Esophagus squamous epithelium (tissue), 5 donors: ENCODE measurements around the gene SMCO3. TPM values are rescaled to one million over a fixed set of nuclear protein-coding genes. Genes with fewer than 3 reads are reported as not detected.

Source experiments
- DNase-seq: peaks from one replicate; lab custom pipeline; 2025; lab: John Stamatoyannopoulos, UW
- H3K27ac ChIP-seq, 4 donors: fragments of 200-600 bp; sonication (generic); one replicate each; pipeline ENCODE4 v1.5.1; 2016 to 2019; ENCODE audit warnings: mild to moderate bottlenecking in 1 of 4
- H3K27me3 ChIP-seq, 4 donors: fragments of 200-600 bp; sonication (generic); 1 replicate in 3 of 4; 2 replicates in 1 of 4; pipeline versions ENCODE4 v1.5.1 to v1.6.0; 2017 to 2021; ENCODE audit warnings: antibody characterized with exemption in 1 of 4
- H3K36me3 ChIP-seq, 3 donors: fragments of 200-600 bp; sonication (generic); one replicate each; pipeline ENCODE4 v1.5.1; 2016 to 2019
- H3K4me1 ChIP-seq, 3 donors: fragments of 200-600 bp; sonication (generic); one replicate each; pipeline ENCODE4 v1.5.1; 2017 to 2019
- H3K4me3 ChIP-seq, 4 donors: fragments of 200-600 bp; sonication (generic); 1 replicate in 3 of 4; 2 replicates in 1 of 4; pipeline ENCODE4 v1.5.1; 2016 to 2019; ENCODE audit warnings: mild to moderate bottlenecking in 2 of 4, moderate library complexity in 1 of 4
- H3K9me3 ChIP-seq, 3 donors: fragments of 200-600 bp; sonication (generic); one replicate each; pipeline ENCODE4 v1.5.1; 2016 to 2019
- POLR2A ChIP-seq, 4 donors: fragments of 450-650 bp; IDR thresholded peaks; one replicate each; pipeline ENCODE4 v1.6.1; 2017; ENCODE audit warnings: antibody characterized with exemption in 4 of 4, mild to moderate bottlenecking in 4 of 4, moderate library complexity in 3 of 4
- WGBS, 2 donors: methylation state at CpG; one replicate each; pipeline ENCODE4 v1.1.5; 2018; 5-methylcytosine and 5-hydroxymethylcytosine counted together
- intact Hi-C: fragments of 100-400 bp; cut with DNase I; formaldehyde crosslinking; loops from one replicate; pipeline ENCODE4 v1.15.0; 2022
- total RNA-seq, 4 donors: library from RNA; depleted of rRNA; stranded (reverse); fragments of >200 nt; gene quantifications; one replicate each; pipeline ENCODE4 v1.1.0, GENCODE V29; 2016
- TF ChIP-seq, protein P1 (sequence below), 6 experiments: fragments of 450-650 bp in 4 of 6; fragments of 200-600 bp in 2 of 6; sonication (generic) in 2 of 6; IDR thresholded peaks; one replicate each; pipeline ENCODE4 v1.5.1; 2016 to 2019; ENCODE audit warnings: antibody characterized with exemption in 6 of 6, mild to moderate bottlenecking in 4 of 6, moderate library complexity in 4 of 6
- donor health status: DM: yes; HTN: yes; CAD: no.

Gene SMCO3
- total RNA-seq, 4 donors from 2014 or later = 0.50 TPM; not detected in 3

GRCh38 chr12:14803830-14804160 is 10.2 kb downstream of the SMCO3 start:
- no peaks in the 10 kb centered on the region for H3K9me3 ChIP-seq
- intact Hi-C loops = no loop called here
- H3K4me1 ChIP-seq = peaks cover 4 to 38% (median 11%) of the 10 kb centered on the region in 3 donors
- 0% methylated on average over 12 of the region's 12 CpGs for WGBS, 2 donors
- peak overlapping the region; percentile 68 to 95 (median 88) for H3K4me3 ChIP-seq
- H3K36me3 ChIP-seq = peaks cover 0 to 11% (median 5%) of the 10 kb centered on the region in 3 donors
- DNase-seq = no peak
- TF ChIP-seq POLR2A (IDR thresholded peaks at IDR 0.05) = no peak
- TF ChIP-seq, protein P1, sequence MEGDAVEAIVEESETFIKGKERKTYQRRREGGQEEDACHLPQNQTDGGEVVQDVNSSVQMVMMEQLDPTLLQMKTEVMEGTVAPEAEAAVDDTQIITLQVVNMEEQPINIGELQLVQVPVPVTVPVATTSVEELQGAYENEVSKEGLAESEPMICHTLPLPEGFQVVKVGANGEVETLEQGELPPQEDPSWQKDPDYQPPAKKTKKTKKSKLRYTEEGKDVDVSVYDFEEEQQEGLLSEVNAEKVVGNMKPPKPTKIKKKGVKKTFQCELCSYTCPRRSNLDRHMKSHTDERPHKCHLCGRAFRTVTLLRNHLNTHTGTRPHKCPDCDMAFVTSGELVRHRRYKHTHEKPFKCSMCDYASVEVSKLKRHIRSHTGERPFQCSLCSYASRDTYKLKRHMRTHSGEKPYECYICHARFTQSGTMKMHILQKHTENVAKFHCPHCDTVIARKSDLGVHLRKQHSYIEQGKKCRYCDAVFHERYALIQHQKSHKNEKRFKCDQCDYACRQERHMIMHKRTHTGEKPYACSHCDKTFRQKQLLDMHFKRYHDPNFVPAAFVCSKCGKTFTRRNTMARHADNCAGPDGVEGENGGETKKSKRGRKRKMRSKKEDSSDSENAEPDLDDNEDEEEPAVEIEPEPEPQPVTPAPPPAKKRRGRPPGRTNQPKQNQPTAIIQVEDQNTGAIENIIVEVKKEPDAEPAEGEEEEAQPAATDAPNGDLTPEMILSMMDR (IDR thresholded peaks at IDR 0.05) = no peak
- H3K27ac ChIP-seq = peak overlapping the region; percentile 87 to 98 (median 96)
- H3K27me3 ChIP-seq = no peaks in the 10 kb centered on the region

GRCh38 chr12:14803011-14803829 is 10.8 kb downstream of the SMCO3 start, which contains the start of the genes C12orf60 and WBP11:
TSS of gene C12orf60 (plus strand) at chr12:14803670. CDS start at chr12:14822936, 19,266 bp downstream.
TSS of gene WBP11 (minus strand) at chr12:14803478. CDS start at chr12:14801383, 2,095 bp downstream.
- intact Hi-C loops = no loop called here
- TF ChIP-seq, protein P1 (IDR thresholded peaks at IDR 0.05) = no peak
- TF ChIP-seq POLR2A (IDR thresholded peaks at IDR 0.05) = peak in 2 of 4 donors; percentile 43 to 78
- H3K36me3 ChIP-seq = peaks cover 0 to 17% (median 8%) of the 10 kb centered on the region in 3 donors
- peak within 1 kb of the TSS; percentile 87 to 98 (median 96) for H3K27ac ChIP-seq
- peak within 1 kb of the TSS; percentile 68 to 95 (median 88) for H3K4me3 ChIP-seq
- H3K27me3 ChIP-seq = no peaks in the 10 kb centered on the region
- DNase-seq = peak; percentile 82
- WGBS, 2 donors = 0 to 1% methylated on average over 31 to 34 of the region's 50 CpGs
- H3K9me3 ChIP-seq = no peaks in the 10 kb centered on the region
- H3K4me1 ChIP-seq = peaks cover 4 to 38% (median 11%) of the 10 kb centered on the region in 3 donors

GRCh38 chr12:14802721-14803010 is 11.3 kb downstream of the SMCO3 start:
- peak overlapping the region; percentile 87 to 98 (median 96) for H3K27ac ChIP-seq
- 0% methylated on average over 5 of the region's 7 CpGs for WGBS, 2 donors
- H3K36me3 ChIP-seq = peaks cover 0 to 22% (median 14%) of the 10 kb centered on the region in 3 donors
- peaks cover 4 to 38% (median 11%) of the 10 kb centered on the region in 3 donors for H3K4me1 ChIP-seq
- H3K27me3 ChIP-seq = no peaks in the 10 kb centered on the region
- intact Hi-C loops = no loop called here
- DNase-seq = no peak
- no peaks in the 10 kb centered on the region for H3K9me3 ChIP-seq
- peak overlapping the region; percentile 68 to 95 (median 88) for H3K4me3 ChIP-seq
- no peak for TF ChIP-seq POLR2A (IDR thresholded peaks at IDR 0.05)
- TF ChIP-seq, protein P1 (IDR thresholded peaks at IDR 0.05) = no peak

DNA sequence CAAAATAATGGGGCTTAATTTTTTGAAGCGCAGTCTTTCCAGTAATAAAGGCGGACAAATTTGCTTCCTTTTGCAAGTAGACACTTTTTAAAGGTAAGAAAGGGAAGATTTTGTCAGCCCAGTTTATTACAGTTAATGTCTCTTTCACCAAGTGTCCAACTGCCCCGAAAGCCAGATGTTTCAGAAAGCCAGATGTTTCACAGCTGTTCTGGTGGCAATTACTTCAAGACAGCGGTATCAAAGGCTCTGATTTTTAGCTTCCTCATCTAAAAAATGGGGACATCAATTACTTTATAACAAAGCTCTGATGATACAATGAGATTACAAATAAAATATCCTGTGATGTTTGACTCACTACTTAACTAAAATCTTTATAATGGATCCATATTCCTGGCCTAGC is 11.7 kb downstream of the SMCO3 start:
- H3K9me3 ChIP-seq = no peaks in the 10 kb centered on the region
- no peak for DNase-seq
- WGBS, 2 donors = 63 to 66% methylated on average over 4 of the region's 4 CpGs
- H3K27ac ChIP-seq = peak overlapping the region in 2 of 4 donors; percentile 96
- peaks cover 0 to 26% (median 16%) of the 10 kb centered on the region in 3 donors for H3K36me3 ChIP-seq
- intact Hi-C loops = no loop called here
- H3K27me3 ChIP-seq = no peaks in the 10 kb centered on the region
- TF ChIP-seq, protein P1 (IDR thresholded peaks at IDR 0.05) = no peak
- no peak for TF ChIP-seq POLR2A (IDR thresholded peaks at IDR 0.05)
- H3K4me3 ChIP-seq = peak overlapping the region; percentile 68 to 95 (median 88)
- H3K4me1 ChIP-seq = peaks cover 4 to 38% (median 11%) of the 10 kb centered on the region in 3 donors

DNA sequence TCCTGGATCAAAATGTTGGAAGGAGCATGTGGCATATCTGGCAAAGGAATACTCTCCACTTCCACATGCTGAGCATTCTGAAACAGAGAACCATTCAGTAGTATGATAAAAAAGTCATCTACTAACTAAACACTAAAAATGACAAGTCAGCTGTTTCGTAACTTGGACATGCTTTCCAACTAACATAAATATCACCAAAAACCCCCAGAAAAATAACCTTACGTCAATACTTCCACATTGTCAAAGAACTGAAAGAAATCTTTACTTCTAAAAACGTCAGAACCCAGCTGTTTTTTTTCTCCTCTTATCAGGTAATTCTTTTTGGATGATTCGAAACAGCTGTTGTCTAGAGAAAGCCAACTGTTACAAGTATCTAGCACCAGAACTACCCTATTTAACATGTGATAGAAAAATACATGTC is 18.9 kb downstream of the SMCO3 start:
- no peak for DNase-seq
- Histone ChIP-seq H3K9me3 (no peaks in the 10 kb centered on the region), H3K4me3 (no peak overlapping the region), H3K27me3 (no peaks in the 10 kb centered on the region), H3K36me3 (peaks cover 0 to 98% (median 39%) of the 10 kb centered on the region in 3 donors), H3K4me1 (no peaks in the 10 kb centered on the region), H3K27ac (no peak overlapping the region)
- WGBS, 2 donors = 66 to 77% methylated on average over 4 of the region's 4 CpGs
- intact Hi-C loops = no loop called here
- no peak for TF ChIP-seq POLR2A (IDR thresholded peaks at IDR 0.05)
- TF ChIP-seq, protein P1 (IDR thresholded peaks at IDR 0.05) = no peak
